T-helper 2 cell (primary cell): ENCODE data around the gene TIGAR.

ENCODE experiments used
- DNase-seq, 5 experiments: peaks; one replicate each; pipeline versions ENCODE4 v3.0.0 to v3.0.0-alpha.2; 2012 to 2022

TIGAR gene

DNA sequence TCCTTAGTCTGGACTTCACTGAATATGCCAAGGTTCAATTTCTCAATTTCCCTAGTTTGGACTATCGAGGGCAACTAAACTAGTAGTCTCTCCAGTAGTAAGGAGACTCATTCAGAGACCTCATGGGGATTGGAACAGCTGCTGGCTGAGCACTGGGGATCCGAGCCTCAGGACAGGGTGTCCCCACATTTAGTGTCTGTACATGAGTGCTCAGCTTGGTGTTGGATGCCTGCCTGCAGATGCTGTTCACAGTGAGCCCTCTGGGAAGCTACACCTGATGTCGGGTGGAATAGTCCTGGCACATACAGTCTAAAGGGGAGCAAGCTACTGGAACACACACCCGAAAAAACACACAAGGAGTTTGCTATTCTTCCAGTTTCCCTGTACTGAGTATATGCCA lies 59.3 kb downstream of the TIGAR start:
- no peak for DNase-seq

DNA sequence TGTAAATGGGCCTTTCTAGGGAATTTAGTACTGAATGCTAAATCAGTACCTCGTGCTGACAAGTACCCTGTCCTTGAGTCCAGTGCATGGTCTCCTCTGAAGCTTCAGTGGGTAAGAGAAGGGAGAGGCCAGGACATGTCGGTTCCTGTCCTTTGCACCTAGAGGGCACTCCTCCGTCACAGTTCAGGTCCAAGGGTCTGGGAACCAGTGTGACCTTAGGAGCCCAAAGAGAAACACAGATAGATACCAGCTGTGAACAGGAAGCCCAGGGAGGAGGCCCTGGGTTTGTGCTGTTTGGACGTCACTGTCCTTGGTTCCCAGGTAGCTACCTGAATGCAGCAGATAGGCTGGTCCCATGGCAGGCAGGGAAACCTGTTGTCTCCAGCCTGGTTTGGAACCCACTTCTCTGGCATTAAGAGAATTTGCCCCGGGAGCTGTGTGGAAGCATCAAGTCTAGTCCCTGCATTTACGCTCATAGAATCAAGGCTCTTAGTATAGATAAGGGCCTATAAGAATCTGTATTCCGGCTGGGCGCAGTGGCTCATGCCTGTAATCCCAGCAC lies 62.4 kb downstream of the TIGAR start:
- peak in 1 of 5 experiments; percentile 11 for DNase-seq

DNA sequence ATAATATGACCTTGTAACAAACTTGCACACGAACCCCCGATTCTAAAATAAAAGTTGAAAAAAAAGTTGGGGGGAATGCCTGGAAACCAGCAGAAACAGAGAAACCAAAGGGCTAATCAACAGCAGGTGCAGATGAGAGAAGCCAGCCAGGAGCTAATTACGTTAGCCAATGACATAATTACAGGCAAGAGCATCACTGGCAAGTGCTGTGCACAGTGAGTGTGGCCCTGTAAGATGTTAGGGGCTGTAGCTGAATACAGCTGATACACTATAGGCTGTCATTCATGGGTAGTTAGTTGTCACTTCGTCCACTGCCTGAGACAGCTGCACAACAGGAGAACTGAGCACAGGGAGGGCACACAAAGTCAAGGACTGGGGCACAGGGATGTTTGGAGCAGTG lies 65.8 kb downstream of the TIGAR start:
- DNase-seq: no peak

DNA sequence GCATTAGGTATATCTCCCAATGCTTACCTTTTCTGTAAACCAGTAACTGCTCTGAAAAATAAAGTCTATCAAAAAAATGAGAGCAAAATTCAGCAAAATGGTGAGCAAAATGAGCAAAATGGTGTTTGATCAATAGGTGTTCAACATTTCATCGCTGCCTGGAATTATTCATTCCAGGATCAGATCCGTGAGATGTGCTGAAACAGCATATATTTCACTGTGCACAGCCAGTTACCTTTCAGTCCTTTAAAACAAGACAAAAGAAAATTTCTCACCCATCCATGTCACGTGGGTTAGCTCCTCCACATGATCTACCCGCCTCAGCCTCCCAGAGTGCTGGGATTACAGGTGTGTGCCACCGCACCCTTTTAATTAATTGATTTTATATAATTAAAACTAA lies 66.6 kb downstream of the TIGAR start:
- no peak for DNase-seq

DNA sequence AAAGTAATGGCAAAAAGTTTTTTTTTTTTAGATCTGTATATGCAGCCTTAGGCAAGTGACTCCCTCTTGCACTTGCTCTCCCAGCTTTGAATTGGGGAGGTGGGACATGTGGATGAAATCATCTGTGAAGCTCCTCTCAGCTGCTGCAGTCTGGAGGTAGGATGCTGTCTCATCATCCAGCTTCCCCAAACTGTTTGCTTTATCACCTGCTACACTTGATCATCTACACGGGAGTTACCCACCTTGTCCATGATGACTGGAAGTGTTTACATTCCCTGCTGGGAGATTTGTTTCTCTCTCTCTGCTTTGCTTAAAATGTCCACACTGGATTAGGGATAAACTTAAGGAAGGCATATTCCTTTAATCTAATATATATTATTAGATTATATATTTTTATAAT lies 67.0 kb downstream of the TIGAR start:
- DNase-seq: no peak

DNA sequence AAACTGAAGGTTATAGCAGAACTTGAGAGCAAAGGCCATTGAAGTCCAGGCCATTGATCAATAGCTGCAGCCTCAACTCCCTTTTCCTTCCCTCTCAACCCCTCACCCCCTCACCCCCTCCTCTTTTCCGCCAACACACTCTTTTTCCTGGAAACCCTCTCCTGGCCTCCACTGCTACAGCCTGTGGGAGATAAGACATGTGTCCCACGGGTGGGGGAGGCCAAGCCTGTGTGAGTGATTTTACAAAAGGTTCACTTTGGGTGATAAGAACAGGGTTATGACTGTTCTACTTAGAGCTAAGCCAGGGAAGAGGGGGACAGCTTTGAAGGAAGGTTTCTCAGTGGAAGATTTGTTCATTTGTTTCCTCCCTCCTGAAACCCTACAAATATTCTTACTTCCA lies 67.6 kb downstream of the TIGAR start:
- DNase-seq: no peak

DNA sequence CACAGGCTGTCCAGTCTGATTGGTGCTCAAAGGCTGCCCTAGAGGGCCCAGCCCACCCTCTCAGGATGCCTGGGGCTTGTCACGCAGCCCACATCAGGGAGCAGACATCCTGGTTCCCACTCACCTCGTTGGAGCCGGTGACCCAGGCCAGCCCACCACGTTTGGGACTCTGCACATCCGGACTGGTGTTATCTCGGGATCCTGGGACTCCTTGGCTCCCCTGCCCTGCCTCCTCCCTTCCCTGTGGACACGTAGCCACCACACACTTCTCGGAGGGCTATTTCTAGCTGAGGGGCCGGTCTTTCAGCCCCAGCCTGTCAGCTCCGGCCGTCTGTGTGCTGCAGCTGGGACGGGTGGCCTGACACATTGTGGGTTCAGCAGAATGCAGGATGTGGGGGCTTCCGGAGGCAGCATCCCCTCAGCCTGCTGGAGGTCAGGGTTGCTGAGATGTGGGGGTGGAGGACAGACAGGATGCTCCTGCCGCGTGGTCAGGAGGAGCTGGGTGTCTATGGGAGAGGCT lies 71.3 kb downstream of the TIGAR start:
- no peak for DNase-seq

DNA sequence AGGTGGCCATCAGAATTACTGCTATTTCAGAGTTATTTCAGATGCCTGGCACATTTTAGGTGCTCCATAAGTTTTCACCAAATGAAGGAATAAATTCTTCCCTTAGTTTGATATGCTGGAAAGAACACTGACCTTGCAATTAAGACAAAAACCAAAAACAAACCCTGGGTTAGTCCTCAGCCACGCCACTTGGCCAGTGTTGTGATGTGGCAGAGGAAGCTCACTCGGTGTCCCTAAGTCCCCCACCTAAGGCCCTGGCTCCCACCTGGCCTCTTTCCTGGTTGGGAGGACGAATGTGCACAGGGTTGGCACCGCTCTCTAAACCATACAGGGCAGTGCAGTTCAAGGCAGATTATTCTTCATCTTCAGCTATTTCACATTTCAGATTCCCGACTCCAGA lies 72.2 kb downstream of the TIGAR start:
- no peak for DNase-seq

DNA sequence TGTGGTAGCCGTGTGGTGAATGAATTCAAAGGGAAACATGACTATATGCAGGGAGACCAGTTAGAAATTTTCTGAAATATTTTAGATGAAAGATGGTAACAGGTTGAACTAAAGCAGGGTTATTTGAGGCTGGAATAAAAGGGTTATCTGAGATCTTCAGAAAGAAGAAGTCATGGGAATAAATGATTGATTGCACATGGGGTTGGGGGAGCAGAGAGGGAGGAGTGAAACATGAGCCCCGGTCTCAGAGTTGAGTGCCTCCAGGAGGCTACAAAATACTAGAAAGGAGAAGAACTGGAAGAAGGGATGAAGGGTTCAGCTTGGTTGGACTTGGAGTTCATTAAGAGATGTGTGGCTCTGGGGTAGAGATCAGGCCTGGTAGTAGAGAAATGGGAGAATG lies 74.8 kb downstream of the TIGAR start:
- no peak for DNase-seq

DNA sequence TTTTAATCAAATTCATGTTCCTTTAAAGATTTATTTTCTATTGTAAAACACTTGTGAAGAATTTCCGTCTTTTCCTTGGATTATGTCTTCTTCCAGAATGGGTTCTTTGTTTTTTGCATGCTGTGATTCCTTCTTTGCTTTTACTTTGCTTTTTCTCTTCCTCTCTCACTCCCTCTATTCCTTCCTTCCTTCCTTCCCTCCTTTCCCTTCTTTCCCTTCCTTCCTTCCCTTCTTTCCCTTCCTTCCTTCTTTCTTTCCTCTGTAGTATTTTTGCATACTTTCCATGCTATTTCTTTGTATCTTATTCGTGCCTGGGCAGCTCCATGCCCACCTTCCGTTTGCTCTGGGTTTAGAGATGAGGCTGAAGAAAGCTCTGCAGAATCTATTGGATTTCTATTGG lies 80.1 kb downstream of the TIGAR start:
- no peak for DNase-seq

DNA sequence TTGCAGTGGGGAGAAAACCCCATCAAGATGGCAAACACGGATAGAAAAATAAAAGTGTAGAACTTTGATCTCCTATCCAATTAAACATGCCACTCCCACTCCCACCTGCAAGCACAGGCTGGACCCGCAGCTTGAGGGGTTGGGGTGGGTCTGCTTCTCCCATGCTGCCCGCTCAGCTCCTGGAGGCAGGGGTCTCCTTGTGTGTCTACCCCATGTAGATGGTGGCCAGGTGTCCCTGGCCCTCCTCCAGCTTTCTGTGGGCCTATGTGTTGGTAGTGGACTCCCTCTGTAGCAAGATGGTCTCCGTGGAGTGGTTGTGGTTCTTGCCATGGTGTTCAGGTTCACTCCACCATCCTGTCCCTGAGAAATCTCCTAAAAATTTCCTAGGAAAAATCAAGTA lies 82.0 kb downstream of the TIGAR start:
- DNase-seq: no peak
